ENCODE results near the gene MRPL23. TPM values are rescaled to one million over a fixed set of nuclear protein-coding genes. Genes with fewer than 3 reads are reported as not detected.

Gene MRPL23
- total and polyA plus RNA-seq, 4 donors, result 33.0 to 83.9 (median 67.6) TPM

- Histone ChIP-seq H3K9me3 (ENCODE audit: control insufficient read depth in 4 of 4, low read length in 3 of 4) (no peaks in the 10 kb centered on the region), H3K27me3 (ENCODE audit: control insufficient read depth in 4 of 4, insufficient read depth in 4 of 4, low read length in 3 of 4) (no peaks in the 10 kb centered on the region), H3K4me3 (ENCODE audit: low read depth in 1 of 3, low read length in 3 of 3) (no peak overlapping the region), H3K36me3 (ENCODE audit: control insufficient read depth in 4 of 4, insufficient read depth in 3 of 4, low read depth in 1 of 4, low read length in 3 of 4) (no peaks in the 10 kb centered on the region), H3K9ac (ENCODE audit: low read depth in 1 of 2, low read length in 2 of 2) (no peak overlapping the region), H3K4me1 (ENCODE audit: control insufficient read depth in 4 of 4, insufficient read depth in 4 of 4, low read length in 3 of 4) (no peaks in the 10 kb centered on the region), H3K27ac (ENCODE audit: low read depth in 1 of 2, low read length in 2 of 2) (no peak overlapping the region)
- DNase-seq (ENCODE audit: low spot score), result no peak
- 91% methylated on average over 25 of the region's 25 CpGs for WGBS
- TF ChIP-seq RXRA (IDR thresholded peaks at IDR 0.05), result no peak
- TF ChIP-seq SP1 (IDR thresholded peaks at IDR 0.05), result no peak
- no peak for TF ChIP-seq MAX (IDR thresholded peaks at IDR 0.05)
Measured at GRCh38 chr11:1929621-1930461, 17.3 kb upstream of the MRPL23 start.

GRCh38 chr11:1930462-1930830 lies 16.7 kb upstream of the MRPL23 start:
- no peak overlapping the region for H3K4me3 ChIP-seq (ENCODE audit: low read depth in 1 of 3, low read length in 3 of 3)
- no peaks in the 10 kb centered on the region for H3K4me1 ChIP-seq (ENCODE audit: control insufficient read depth in 4 of 4, insufficient read depth in 4 of 4, low read length in 3 of 4)
- WGBS, result 88% methylated on average over 9 of the region's 9 CpGs
- no peak for TF ChIP-seq MAX (IDR thresholded peaks at IDR 0.05)
- no peak for TF ChIP-seq HNF4A (conservative IDR thresholded peaks at IDR 0.05)
- no peak for TF ChIP-seq GABPA (IDR thresholded peaks at IDR 0.05 in 1 of 2, conservative IDR thresholded peaks at IDR 0.05 in 1 of 2)
- no peak for TF ChIP-seq RAD21 (IDR thresholded peaks at IDR 0.05)
- no peak for TF ChIP-seq FOXA1 (IDR thresholded peaks at IDR 0.05)
- TF ChIP-seq SP1 (IDR thresholded peaks at IDR 0.05), result no peak
- no peak for TF ChIP-seq CTCF (IDR thresholded peaks at IDR 0.05; ENCODE audit: low read depth, low read length, missing input control)
- TF ChIP-seq REST (IDR thresholded peaks at IDR 0.05), result no peak
- no peak for TF ChIP-seq JUND (IDR thresholded peaks at IDR 0.05)
- no peak for TF ChIP-seq FOXA2 (IDR thresholded peaks at IDR 0.05)
- TF ChIP-seq NR2F2 (IDR thresholded peaks at IDR 0.05), result no peak
- TF ChIP-seq EGR1 (IDR thresholded peaks at IDR 0.05; ENCODE audit: low read depth in 2 of 2), result no peak
- no peak for TF ChIP-seq ATF3 (IDR thresholded peaks at IDR 0.05)
- TF ChIP-seq HNF4G (IDR thresholded peaks at IDR 0.05), result no peak
- TF ChIP-seq TAF1 (conservative IDR thresholded peaks at IDR 0.05), result no peak
- H3K9me3 ChIP-seq (ENCODE audit: control insufficient read depth in 4 of 4, low read length in 3 of 4), result no peaks in the 10 kb centered on the region
- no peak overlapping the region for H3K27ac ChIP-seq (ENCODE audit: low read depth in 1 of 2, low read length in 2 of 2)
- no peaks in the 10 kb centered on the region for H3K27me3 ChIP-seq (ENCODE audit: control insufficient read depth in 4 of 4, insufficient read depth in 4 of 4, low read length in 3 of 4)
- no peak overlapping the region for H3K9ac ChIP-seq (ENCODE audit: low read depth in 1 of 2, low read length in 2 of 2)
- H3K36me3 ChIP-seq (ENCODE audit: control insufficient read depth in 4 of 4, insufficient read depth in 3 of 4, low read depth in 1 of 4, low read length in 3 of 4), result no peaks in the 10 kb centered on the region
- no peak for DNase-seq (ENCODE audit: low spot score)

Data from liver (tissue), 9 donors.